ENCODE data around the gene CCR6. TPM values are rescaled to one million over a fixed set of nuclear protein-coding genes. Genes with fewer than 3 reads are reported as not detected.

CCR6 gene
- total and polyA plus RNA-seq, 4 donors: 0.17 TPM; not detected in 3

DNA sequence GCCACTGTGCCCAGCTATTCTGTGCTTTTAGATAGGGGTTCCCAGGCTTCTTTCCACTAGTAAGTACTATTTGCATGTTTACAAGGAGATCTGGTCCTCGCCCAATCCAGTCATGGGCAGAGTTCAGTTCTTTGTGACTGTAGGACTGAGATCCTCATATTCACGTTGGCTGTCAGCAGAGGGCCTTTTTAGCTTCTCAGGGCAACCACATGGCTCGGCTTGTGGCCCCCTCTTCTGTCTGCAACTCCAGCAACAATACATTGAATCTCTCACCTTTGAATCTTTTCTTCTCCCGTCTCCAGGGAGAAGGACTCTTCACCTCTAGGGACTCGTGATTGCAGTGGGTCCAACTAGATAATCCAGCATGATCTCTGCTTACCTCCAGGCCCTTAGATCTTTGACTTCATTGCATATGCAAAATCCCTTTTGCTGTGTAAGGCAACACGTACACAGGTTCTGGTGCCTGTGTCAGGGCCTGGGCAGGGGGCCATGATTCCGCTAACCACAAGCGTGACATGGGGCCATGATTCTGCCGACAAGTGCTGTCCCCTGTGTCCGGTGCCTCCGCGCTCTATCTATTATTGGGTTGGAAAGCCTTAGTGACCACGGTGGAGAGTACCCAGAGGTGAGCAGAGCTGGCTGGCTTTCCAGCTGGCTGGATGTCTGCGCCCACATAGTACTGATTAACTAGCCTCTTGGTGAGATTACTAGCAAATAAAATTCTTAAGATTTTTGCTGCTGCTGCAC, 5.1 kb downstream of the CCR6 start:
- no peak overlapping the region for H3K27ac ChIP-seq (ENCODE audit: low read depth, low read length)
- H3K36me3 ChIP-seq (ENCODE audit: control insufficient read depth, insufficient read depth, low read length): no peaks in the 10 kb centered on the region
- no peaks in the 10 kb centered on the region for H3K4me1 ChIP-seq (ENCODE audit: control insufficient read depth, insufficient read depth, low read length)
- no peaks in the 10 kb centered on the region for H3K9me3 ChIP-seq (ENCODE audit: control insufficient read depth, insufficient read depth, low read length)
- 84% methylated on average over 13 of the region's 14 CpGs for WGBS (ENCODE audit: insufficient coverage)
- H3K27me3 ChIP-seq (ENCODE audit: control insufficient read depth, insufficient read depth, low read length): no peaks in the 10 kb centered on the region
- H3K4me3 ChIP-seq (ENCODE audit: low read depth, low read length): no peak overlapping the region
- no peak for DNase-seq (ENCODE audit: low read depth in 4 of 6, low spot score in 6 of 6)

DNA sequence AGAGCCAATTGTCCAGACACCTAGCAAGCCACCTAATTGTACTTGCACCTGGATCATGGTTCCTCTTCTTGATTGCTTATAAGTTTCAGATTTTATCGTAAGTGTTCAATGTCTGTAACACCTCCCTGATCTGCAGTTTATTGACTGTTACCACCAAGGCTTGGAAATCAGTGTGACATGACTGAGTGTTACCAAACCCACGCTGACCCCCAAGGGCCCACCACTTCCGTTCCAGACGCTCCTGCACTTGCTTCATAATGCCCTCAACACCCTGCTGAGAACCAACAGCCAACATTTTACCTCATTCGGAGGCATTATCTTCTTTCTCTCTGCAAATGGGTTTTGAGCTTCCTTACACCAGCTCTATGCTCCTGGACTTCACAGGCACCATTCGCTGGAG, 6.3 kb downstream of the CCR6 start:
- Histone ChIP-seq H3K27ac (ENCODE audit: low read depth, low read length) (no peak overlapping the region), H3K4me1 (ENCODE audit: control insufficient read depth, insufficient read depth, low read length) (no peaks in the 10 kb centered on the region), H3K4me3 (ENCODE audit: low read depth, low read length) (no peak overlapping the region), H3K27me3 (ENCODE audit: control insufficient read depth, insufficient read depth, low read length) (no peaks in the 10 kb centered on the region), H3K9me3 (ENCODE audit: control insufficient read depth, insufficient read depth, low read length) (no peaks in the 10 kb centered on the region), H3K36me3 (ENCODE audit: control insufficient read depth, insufficient read depth, low read length) (no peaks in the 10 kb centered on the region)
- no peak for DNase-seq (ENCODE audit: low read depth in 4 of 6, low spot score in 6 of 6)
- 71% methylated on average over 5 of the region's 6 CpGs for WGBS (ENCODE audit: insufficient coverage)

DNA sequence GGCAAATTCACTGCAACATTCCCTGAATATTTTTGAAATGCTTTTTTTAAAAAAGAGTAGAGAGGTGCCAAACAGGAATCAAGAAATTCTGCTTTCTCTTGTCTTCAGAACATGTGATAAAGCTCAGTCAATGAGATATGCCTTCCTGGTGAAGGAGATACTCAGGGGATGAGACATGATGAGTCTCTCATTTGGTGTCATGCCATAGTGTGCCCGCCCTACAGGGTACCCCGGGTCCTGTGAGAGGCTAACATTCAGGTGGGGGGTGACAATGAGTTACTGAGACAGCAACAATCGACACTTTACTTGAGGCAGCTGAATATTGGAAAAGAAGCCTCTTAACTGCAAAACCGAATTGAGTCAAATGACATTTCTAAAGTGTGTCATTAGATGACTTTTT, 6.7 kb downstream of the CCR6 start:
- no peak for DNase-seq (ENCODE audit: low read depth in 4 of 6, low spot score in 6 of 6)
- no peaks in the 10 kb centered on the region for H3K27me3 ChIP-seq (ENCODE audit: control insufficient read depth, insufficient read depth, low read length)
- H3K4me3 ChIP-seq (ENCODE audit: low read depth, low read length): no peak overlapping the region
- H3K4me1 ChIP-seq (ENCODE audit: control insufficient read depth, insufficient read depth, low read length): no peaks in the 10 kb centered on the region
- H3K9me3 ChIP-seq (ENCODE audit: control insufficient read depth, insufficient read depth, low read length): no peaks in the 10 kb centered on the region
- no peak overlapping the region for H3K27ac ChIP-seq (ENCODE audit: low read depth, low read length)
- no peaks in the 10 kb centered on the region for H3K36me3 ChIP-seq (ENCODE audit: control insufficient read depth, insufficient read depth, low read length)
- WGBS (ENCODE audit: insufficient coverage): 82% methylated on average over 2 of the region's 4 CpGs

DNA sequence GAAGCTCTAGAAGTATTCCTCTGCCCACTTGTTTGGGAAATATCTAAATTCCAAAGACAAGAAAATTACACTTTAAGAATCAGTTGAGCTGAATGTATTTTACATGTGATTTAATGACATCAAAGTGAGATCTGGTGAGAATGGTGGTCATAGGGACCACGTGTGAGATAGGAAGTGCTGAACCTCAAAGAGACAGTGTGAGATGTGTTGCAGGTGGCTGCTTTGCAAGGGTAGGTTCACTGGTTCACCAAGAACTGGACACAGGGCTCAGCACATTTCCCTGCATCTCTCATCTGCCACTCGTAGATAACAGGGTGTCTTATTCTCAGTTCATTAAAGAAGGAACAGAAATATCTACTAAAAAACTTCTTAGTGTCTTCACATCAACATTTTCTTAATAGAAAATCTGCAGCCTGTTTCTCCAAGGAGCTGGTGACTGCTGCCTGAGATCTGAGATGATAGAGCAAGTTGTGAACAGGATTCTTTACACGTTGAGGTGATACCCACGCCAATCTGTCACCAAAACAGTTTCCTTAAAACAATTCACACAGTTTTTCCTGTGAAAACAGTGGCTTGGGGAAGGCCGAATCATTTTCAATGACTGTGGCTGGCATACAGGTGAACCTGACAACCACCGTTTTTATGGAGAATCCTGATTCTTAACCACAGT, 7.2 kb downstream of the CCR6 start:
- H3K9me3 ChIP-seq (ENCODE audit: control insufficient read depth, insufficient read depth, low read length): no peaks in the 10 kb centered on the region
- no peaks in the 10 kb centered on the region for H3K4me1 ChIP-seq (ENCODE audit: control insufficient read depth, insufficient read depth, low read length)
- no peak for DNase-seq (ENCODE audit: low read depth in 4 of 6, low spot score in 6 of 6)
- 69% methylated on average over 3 of the region's 6 CpGs for WGBS (ENCODE audit: insufficient coverage)
- no peak overlapping the region for H3K27ac ChIP-seq (ENCODE audit: low read depth, low read length)
- H3K27me3 ChIP-seq (ENCODE audit: control insufficient read depth, insufficient read depth, low read length): no peaks in the 10 kb centered on the region
- no peak overlapping the region for H3K4me3 ChIP-seq (ENCODE audit: low read depth, low read length)
- H3K36me3 ChIP-seq (ENCODE audit: control insufficient read depth, insufficient read depth, low read length): no peaks in the 10 kb centered on the region

DNA sequence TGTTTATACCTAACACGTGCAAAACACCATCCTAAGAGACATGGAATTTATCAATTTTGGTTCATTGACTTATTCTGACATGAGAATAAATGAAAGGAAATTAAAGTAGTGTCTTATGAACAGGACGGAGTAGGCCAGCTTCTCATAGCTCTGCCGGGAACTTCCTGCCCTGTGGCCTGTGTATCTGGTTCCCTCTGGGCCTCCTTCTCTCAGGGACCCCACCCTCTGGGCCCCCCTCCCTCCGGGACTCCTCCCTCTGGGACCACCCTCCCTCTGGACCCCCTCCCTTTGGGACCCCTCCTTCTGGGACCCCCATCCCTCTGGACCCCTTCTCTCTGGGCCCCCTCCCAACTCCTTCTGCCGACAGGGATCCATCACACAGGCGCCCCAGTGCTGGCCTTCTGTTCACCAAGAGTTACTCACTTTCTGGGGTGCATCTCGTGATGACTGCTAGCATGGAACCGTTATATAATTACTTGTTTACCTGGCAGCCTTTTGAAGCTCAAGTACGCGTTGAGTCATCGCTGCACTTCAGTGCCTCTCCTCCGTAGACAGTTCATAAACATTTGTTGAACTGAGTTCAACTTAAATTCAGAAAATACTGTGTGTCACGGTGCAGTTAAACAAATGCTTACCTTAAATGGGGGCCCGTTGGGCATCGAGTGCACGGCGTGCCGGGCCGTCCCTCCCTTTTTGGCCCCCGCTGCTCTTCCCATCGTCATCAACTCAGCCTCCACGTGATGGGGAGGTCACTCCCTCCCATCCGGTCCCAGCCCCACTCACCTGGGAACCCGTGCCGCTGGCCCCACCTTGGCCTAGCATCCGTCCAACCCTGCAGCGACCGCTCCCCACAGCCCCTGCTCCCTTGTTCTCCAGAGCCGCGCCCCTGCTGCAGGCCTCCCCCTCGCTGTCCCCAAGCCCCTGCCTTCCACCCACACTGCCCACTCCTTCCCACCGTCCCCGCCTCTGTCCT, 8.1 kb downstream of the CCR6 start:
- DNase-seq (ENCODE audit: low read depth in 4 of 6, low spot score in 6 of 6): no peak
- no peaks in the 10 kb centered on the region for H3K9me3 ChIP-seq (ENCODE audit: control insufficient read depth, insufficient read depth, low read length)
- no peak overlapping the region for H3K27ac ChIP-seq (ENCODE audit: low read depth, low read length)
- no peaks in the 10 kb centered on the region for H3K4me1 ChIP-seq (ENCODE audit: control insufficient read depth, insufficient read depth, low read length)
- WGBS (ENCODE audit: insufficient coverage): 93% methylated on average over 31 of the region's 33 CpGs
- H3K4me3 ChIP-seq (ENCODE audit: low read depth, low read length): no peak overlapping the region
- H3K27me3 ChIP-seq (ENCODE audit: control insufficient read depth, insufficient read depth, low read length): no peaks in the 10 kb centered on the region
- no peaks in the 10 kb centered on the region for H3K36me3 ChIP-seq (ENCODE audit: control insufficient read depth, insufficient read depth, low read length)

DNA sequence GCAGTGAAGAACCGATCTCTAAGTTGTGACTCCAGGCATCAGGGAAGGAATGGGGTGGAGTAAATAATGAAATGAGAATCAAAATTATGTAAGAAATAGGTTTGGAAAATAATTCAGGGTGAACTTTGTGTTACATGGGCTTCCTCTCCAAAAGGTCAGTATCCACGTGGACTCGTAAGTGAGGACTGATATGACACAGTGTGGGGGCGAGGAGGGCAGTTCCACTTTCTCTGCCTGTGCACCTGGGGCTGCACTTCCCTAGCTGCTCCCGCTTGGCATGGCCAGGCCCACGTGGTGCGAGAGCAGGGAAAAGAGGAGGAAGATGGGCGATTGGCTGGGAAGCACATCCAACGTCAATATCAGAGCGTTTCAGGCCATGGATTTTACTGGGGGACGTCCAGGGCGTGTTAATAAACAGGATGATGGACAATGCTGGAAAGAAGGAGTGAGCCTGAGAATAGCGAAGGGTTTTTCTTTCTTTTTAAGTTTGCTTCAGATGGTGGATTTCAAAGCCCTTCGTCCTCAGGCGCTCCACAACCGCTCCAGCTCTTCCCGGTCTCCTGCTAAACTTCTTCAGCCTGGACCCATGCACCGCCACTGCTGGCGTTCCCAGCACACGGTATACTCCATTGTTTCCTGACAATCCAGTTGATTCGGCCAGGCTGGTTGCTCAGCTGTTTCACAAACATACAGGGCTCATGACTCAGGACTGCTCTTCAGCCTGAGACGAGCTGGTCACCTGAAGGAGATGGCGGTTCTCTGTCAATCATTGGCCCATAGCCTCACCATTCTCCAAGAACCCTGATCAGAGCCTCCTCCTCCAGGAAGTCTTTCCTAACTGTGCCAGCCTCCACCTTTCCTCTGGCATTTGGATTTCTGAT, 11.8 kb downstream of the CCR6 start:
- Histone ChIP-seq H3K27me3 (ENCODE audit: control insufficient read depth, insufficient read depth, low read length) (no peaks in the 10 kb centered on the region), H3K9me3 (ENCODE audit: control insufficient read depth, insufficient read depth, low read length) (no peaks in the 10 kb centered on the region), H3K4me3 (ENCODE audit: low read depth, low read length) (no peak overlapping the region), H3K27ac (ENCODE audit: low read depth, low read length) (no peak overlapping the region), H3K36me3 (ENCODE audit: control insufficient read depth, insufficient read depth, low read length) (no peaks in the 10 kb centered on the region), H3K4me1 (ENCODE audit: control insufficient read depth, insufficient read depth, low read length) (no peaks in the 10 kb centered on the region)
- 89% methylated on average over 23 of the region's 23 CpGs for WGBS (ENCODE audit: insufficient coverage)
- no peak for DNase-seq (ENCODE audit: low read depth in 4 of 6, low spot score in 6 of 6)

DNA sequence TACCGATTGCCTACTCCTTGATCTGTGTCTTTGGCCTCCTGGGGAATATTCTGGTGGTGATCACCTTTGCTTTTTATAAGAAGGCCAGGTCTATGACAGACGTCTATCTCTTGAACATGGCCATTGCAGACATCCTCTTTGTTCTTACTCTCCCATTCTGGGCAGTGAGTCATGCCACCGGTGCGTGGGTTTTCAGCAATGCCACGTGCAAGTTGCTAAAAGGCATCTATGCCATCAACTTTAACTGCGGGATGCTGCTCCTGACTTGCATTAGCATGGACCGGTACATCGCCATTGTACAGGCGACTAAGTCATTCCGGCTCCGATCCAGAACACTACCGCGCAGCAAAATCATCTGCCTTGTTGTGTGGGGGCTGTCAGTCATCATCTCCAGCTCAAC, 13.5 kb downstream of the CCR6 start:
- H3K4me1 ChIP-seq (ENCODE audit: control insufficient read depth, insufficient read depth, low read length): peaks cover 10% of the 10 kb centered on the region
- H3K9me3 ChIP-seq (ENCODE audit: control insufficient read depth, insufficient read depth, low read length): no peaks in the 10 kb centered on the region
- no peak overlapping the region for H3K27ac ChIP-seq (ENCODE audit: low read depth, low read length)
- no peaks in the 10 kb centered on the region for H3K36me3 ChIP-seq (ENCODE audit: control insufficient read depth, insufficient read depth, low read length)
- no peak for DNase-seq (ENCODE audit: low read depth in 4 of 6, low spot score in 6 of 6)
- no peak overlapping the region for H3K4me3 ChIP-seq (ENCODE audit: low read depth, low read length)
- WGBS (ENCODE audit: insufficient coverage): 80% methylated on average over 5 of the region's 13 CpGs
- H3K27me3 ChIP-seq (ENCODE audit: control insufficient read depth, insufficient read depth, low read length): no peaks in the 10 kb centered on the region

DNA sequence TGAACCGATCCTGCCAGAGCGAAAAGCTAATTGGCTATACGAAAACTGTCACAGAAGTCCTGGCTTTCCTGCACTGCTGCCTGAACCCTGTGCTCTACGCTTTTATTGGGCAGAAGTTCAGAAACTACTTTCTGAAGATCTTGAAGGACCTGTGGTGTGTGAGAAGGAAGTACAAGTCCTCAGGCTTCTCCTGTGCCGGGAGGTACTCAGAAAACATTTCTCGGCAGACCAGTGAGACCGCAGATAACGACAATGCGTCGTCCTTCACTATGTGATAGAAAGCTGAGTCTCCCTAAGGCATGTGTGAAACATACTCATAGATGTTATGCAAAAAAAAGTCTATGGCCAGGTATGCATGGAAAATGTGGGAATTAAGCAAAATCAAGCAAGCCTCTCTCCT, 14.2 kb downstream of the CCR6 start:
- H3K4me1 ChIP-seq (ENCODE audit: control insufficient read depth, insufficient read depth, low read length): peaks cover 15% of the 10 kb centered on the region
- WGBS (ENCODE audit: insufficient coverage): 95% methylated on average over 10 of the region's 10 CpGs
- H3K27ac ChIP-seq (ENCODE audit: low read depth, low read length): no peak overlapping the region
- no peak for DNase-seq (ENCODE audit: low read depth in 4 of 6, low spot score in 6 of 6)
- H3K4me3 ChIP-seq (ENCODE audit: low read depth, low read length): no peak overlapping the region
- H3K27me3 ChIP-seq (ENCODE audit: control insufficient read depth, insufficient read depth, low read length): no peaks in the 10 kb centered on the region
- H3K9me3 ChIP-seq (ENCODE audit: control insufficient read depth, insufficient read depth, low read length): no peaks in the 10 kb centered on the region
- no peaks in the 10 kb centered on the region for H3K36me3 ChIP-seq (ENCODE audit: control insufficient read depth, insufficient read depth, low read length)

DNA sequence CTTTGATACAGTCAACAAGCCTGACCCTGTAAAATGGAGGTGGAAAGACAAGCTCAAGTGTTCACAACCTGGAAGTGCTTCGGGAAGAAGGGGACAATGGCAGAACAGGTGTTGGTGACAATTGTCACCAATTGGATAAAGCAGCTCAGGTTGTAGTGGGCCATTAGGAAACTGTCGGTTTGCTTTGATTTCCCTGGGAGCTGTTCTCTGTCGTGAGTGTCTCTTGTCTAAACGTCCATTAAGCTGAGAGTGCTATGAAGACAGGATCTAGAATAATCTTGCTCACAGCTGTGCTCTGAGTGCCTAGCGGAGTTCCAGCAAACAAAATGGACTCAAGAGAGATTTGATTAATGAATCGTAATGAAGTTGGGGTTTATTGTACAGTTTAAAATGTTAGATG, 15.0 kb downstream of the CCR6 start:
- no peak for DNase-seq (ENCODE audit: low read depth in 4 of 6, low spot score in 6 of 6)
- Histone ChIP-seq H3K27me3 (ENCODE audit: control insufficient read depth, insufficient read depth, low read length) (no peaks in the 10 kb centered on the region), H3K4me3 (ENCODE audit: low read depth, low read length) (no peak overlapping the region), H3K9me3 (ENCODE audit: control insufficient read depth, insufficient read depth, low read length) (no peaks in the 10 kb centered on the region), H3K27ac (ENCODE audit: low read depth, low read length) (no peak overlapping the region), H3K4me1 (ENCODE audit: control insufficient read depth, insufficient read depth, low read length) (peaks cover 15% of the 10 kb centered on the region), H3K36me3 (ENCODE audit: control insufficient read depth, insufficient read depth, low read length) (no peaks in the 10 kb centered on the region)
- 78% methylated on average over 5 of the region's 6 CpGs for whole genome bisulfite sequencing (ENCODE audit: insufficient coverage)

Measured in spinal cord (tissue), 10 donors.